ENCODE results near the gene RAPGEF3. TPM values are rescaled to one million over a fixed set of nuclear protein-coding genes. Genes with fewer than 3 reads are reported as not detected.

Gene RAPGEF3
- total and polyA plus RNA-seq, 2 of the 8 experiments (the other 6 are each of a cell fraction or from before 2014, with no cell fraction given): 5.0 to 9.4 TPM

DNA sequence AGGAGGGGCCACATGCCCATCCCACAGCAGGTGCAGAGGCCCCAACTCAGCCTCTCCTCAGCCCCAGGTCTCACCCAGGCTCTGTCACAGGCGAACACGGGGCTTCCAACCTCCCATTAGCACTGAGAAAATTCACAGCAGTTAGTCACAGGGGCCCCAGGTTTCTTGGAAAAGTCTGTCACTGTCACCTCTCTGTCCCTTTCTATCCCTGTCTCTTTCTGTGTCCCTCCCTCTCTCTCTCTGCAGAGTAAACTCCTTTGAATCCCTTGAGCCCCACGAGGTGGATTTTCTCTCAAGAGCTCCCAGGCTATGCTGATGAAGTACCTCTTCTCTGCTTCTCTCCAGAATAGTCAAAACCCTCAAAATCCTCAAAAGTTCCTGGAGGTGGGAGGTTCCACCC is 19.4 kb downstream of the RAPGEF3 start:
- Histone ChIP-seq H3K27ac (ENCODE audit: low read depth, low read length) (no peak overlapping the region), H2AFZ (ENCODE audit: low read length) (no peak overlapping the region), H4K8ac (ENCODE audit: extremely low read depth, insufficient read depth, low read length) (no peak overlapping the region), H2BK12ac (ENCODE audit: low read depth, low read length) (no peak overlapping the region), H3K4ac (replicated peaks; ENCODE audit: insufficient read length, low read depth, low read length) (no peak overlapping the region), H2BK20ac (ENCODE audit: low read length) (no peak overlapping the region), H3K27me3 (replicated peaks in 1 of 4; ENCODE audit: control insufficient read depth in 3 of 4, extremely low read depth in 1 of 4, insufficient read depth in 3 of 4, low read length in 3 of 4) (no peaks in the 10 kb centered on the region; a peak in 1 of 7 replicates), H3K36me3 (ENCODE audit: control insufficient read depth in 2 of 4, insufficient read depth in 4 of 4, low read length in 3 of 4) (no peaks in the 10 kb centered on the region), H3K23me2 (ENCODE audit: low read depth, low read length) (no peaks in the 10 kb centered on the region), H2BK15ac (ENCODE audit: low read length) (no peak overlapping the region), H3K23ac (ENCODE audit: insufficient read length) (no peak overlapping the region), H2BK5ac (ENCODE audit: low read depth, low read length) (no peak overlapping the region), H3K79me1 (ENCODE audit: low read depth, low read length) (no peaks in the 10 kb centered on the region), H2AK5ac (ENCODE audit: low read depth, low read length) (no peak overlapping the region; the same call in 1 of the 2 replicates), H3K9me3 (ENCODE audit: insufficient read depth in 2 of 2, low read depth in 1 of 2, low read length in 1 of 2) (no peaks in the 10 kb centered on the region), H3K18ac (ENCODE audit: extremely low read depth, low read length) (no peak overlapping the region), H3K14ac (ENCODE audit: insufficient read length) (no peak overlapping the region), H4K5ac (ENCODE audit: insufficient read length, low read depth, low read length) (no peak overlapping the region), H4K91ac (replicated peaks; ENCODE audit: insufficient read length, low read length) (no peak overlapping the region), H4K20me1 (replicated peaks in 1 of 2; ENCODE audit: control insufficient read depth in 1 of 2, insufficient read depth in 2 of 2, low read length in 2 of 2) (no peaks in the 10 kb centered on the region), H3K79me2 (ENCODE audit: control insufficient read depth in 1 of 2, insufficient read depth in 2 of 2, low read length in 2 of 2) (no peaks in the 10 kb centered on the region), H3K4me2 (ENCODE audit: insufficient read depth in 1 of 2, low read depth in 2 of 2, low read length in 2 of 2) (no peak overlapping the region), H3K9ac (replicated peaks in 1 of 4; ENCODE audit: extremely low read depth in 1 of 4, low read depth in 3 of 4, low read length in 3 of 4) (no peak overlapping the region), H3K4me1 (replicated peaks in 1 of 4; ENCODE audit: control insufficient read depth in 3 of 4, insufficient read depth in 4 of 4, low read length in 3 of 4) (peaks cover 3 to 20% (median 17%) of the 10 kb centered on the region in 4 experiments), H2BK120ac (replicated peaks; ENCODE audit: low read depth, low read length) (no peak overlapping the region), H3K56ac (replicated peaks; ENCODE audit: insufficient read length, low read depth, low read length) (no peak overlapping the region), H3K4me3 (ENCODE audit: extremely low read depth in 1 of 4, insufficient read depth in 2 of 4, low read depth in 3 of 4, low read length in 4 of 4) (no peak overlapping the region)
- 86% methylated on average over 3 of the region's 3 CpGs; no CpG with 5 or more reads in 1 of the 2 experiments for WGBS, 2 experiments (ENCODE audit: extremely low coverage in 1 of 2, insufficient coverage in 1 of 2, insufficient read length in 1 of 2, insufficient replicate concordance in 2 of 2, low coverage in 1 of 2, low lambda C conversion rate in 2 of 2, missing lambda C conversion rate in 1 of 2)
- no peak for FAIRE-seq
- no peak for DNase-seq (ENCODE audit: low read depth in 1 of 2, low spot score in 2 of 2)
- ChIA-PET CTCF (ENCODE audit: partially characterized antibody) (interaction anchor here (1.0 to 64.6 kb wide), 6 partner anchors 4 to 101 kb away, joined by 4 to 2442 read pairs (median 676); partner anchors contain the start of genes ENDOU, RAPGEF3 and SLC48A1), POLR2A (ENCODE audit: partially characterized antibody) (interaction anchor here (0.6 to 6.6 kb wide), 4 partner anchors 13 to 31 kb away, joined by 3 to 79 read pairs (median 6); partner anchors contain the start of gene SLC48A1)
- TF ChIP-seq EZH2 (IDR thresholded peaks at IDR 0.05; ENCODE audit: low read depth, low read length, severe bottlenecking): no peak
- TF ChIP-seq, protein P1, sequence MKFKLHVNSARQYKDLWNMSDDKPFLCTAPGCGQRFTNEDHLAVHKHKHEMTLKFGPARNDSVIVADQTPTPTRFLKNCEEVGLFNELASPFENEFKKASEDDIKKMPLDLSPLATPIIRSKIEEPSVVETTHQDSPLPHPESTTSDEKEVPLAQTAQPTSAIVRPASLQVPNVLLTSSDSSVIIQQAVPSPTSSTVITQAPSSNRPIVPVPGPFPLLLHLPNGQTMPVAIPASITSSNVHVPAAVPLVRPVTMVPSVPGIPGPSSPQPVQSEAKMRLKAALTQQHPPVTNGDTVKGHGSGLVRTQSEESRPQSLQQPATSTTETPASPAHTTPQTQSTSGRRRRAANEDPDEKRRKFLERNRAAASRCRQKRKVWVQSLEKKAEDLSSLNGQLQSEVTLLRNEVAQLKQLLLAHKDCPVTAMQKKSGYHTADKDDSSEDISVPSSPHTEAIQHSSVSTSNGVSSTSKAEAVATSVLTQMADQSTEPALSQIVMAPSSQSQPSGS (IDR thresholded peaks at IDR 0.05; ENCODE audit: low read length): no peak
- no peak for TF ChIP-seq MAFK (IDR thresholded peaks at IDR 0.05; ENCODE audit: low read depth, low read length)
- no peak for TF ChIP-seq CHD2 (IDR thresholded peaks at IDR 0.05; ENCODE audit: low read length)
- TF ChIP-seq, protein P2, sequence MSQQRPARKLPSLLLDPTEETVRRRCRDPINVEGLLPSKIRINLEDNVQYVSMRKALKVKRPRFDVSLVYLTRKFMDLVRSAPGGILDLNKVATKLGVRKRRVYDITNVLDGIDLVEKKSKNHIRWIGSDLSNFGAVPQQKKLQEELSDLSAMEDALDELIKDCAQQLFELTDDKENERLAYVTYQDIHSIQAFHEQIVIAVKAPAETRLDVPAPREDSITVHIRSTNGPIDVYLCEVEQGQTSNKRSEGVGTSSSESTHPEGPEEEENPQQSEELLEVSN (IDR thresholded peaks at IDR 0.05): no peak
- TF ChIP-seq TAF7 (optimal IDR thresholded peaks at IDR 0.05; ENCODE audit: borderline replicate concordance, low read depth, low read length): no peak
- TF ChIP-seq EP300 (IDR thresholded peaks at IDR 0.05; ENCODE audit: borderline replicate concordance in 1 of 2, low read depth in 2 of 2, low read length in 2 of 2): no peak
- TF ChIP-seq SP2 (IDR thresholded peaks at IDR 0.05; ENCODE audit: low read length): no peak
- TF ChIP-seq, protein P3, sequence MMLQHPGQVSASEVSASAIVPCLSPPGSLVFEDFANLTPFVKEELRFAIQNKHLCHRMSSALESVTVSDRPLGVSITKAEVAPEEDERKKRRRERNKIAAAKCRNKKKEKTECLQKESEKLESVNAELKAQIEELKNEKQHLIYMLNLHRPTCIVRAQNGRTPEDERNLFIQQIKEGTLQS (IDR thresholded peaks at IDR 0.05; ENCODE audit: insufficient read depth, low read depth, low read length): no peak
- no peak for TF ChIP-seq KDM1A (IDR thresholded peaks at IDR 0.05; ENCODE audit: borderline replicate concordance, low read length)

Data from H1 (cell line).